GM21619 (cell line): ENCODE data around the gene CD3E.

Experiments
- ATAC-seq: cut with Tn5 transposase; IDR thresholded peaks from one replicate; pipeline ENCODE4 v1.9.1; 2021; ENCODE audit not compliant: unreplicated experiment

The CD3E gene

GRCh38 chr11:118321386-118322082 is 17.0 kb downstream of the CD3E start:
- no peak for ATAC-seq

GRCh38 chr11:118322721-118323120 is 18.2 kb downstream of the CD3E start:
- ATAC-seq, result no peak

DNA sequence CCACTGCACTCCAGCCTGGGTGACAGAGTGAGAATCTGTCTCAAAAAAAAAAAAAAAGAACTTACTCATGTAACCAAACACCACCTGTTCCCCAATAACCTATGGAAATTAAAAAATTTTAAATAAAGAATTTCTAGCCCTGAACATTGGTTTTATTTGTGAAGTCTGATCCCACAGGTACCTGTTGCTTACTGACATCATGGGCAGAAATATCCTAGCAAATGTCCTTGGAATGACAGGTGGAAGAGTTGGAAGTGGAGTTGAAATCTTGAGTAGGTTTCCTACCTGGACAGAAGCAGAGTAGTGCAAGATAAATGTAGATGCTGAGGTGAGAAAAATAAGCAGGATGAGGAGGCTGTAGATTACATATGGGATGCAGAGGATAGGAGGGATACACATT is 20.8 kb downstream of the CD3E start:
- no peak for ATAC-seq

DNA sequence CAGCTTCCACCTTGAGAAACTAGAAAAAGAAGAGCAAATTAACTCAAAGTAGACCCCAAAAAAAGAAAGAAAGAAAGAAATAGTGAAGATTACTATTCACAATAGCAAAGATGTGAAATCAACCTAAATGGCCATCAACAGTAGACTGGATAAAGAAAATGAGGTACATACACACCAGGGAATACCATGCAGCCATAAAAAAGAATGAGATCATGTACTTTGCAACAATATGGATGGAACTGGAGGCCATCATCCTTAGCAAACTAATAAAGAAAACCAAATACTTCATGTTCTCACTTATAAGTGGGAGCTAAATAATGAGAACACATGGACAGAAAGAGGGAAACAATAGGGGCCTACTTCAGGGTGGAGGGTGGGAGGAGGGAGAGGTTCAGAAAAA is 24.2 kb downstream of the CD3E start:
- no peak for ATAC-seq

DNA sequence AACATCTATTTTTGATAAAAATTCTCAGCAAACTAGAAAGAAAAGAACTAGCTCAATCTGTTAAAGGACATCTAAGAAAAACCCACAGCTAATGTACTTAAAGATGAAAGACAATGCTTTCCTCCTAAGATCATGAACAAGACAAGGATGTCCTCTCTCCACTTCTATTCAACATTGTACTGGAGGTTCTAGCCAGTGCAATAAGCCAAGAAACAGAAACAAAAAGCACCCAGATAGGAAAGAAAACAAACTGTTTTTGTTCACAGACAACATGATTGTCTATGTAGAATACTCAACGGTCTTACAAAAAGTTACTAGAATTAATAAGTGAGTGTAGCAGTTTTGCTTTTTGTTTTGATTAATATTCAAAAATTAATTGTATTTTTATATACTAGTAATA is 30.2 kb downstream of the CD3E start:
- no peak for ATAC-seq

DNA sequence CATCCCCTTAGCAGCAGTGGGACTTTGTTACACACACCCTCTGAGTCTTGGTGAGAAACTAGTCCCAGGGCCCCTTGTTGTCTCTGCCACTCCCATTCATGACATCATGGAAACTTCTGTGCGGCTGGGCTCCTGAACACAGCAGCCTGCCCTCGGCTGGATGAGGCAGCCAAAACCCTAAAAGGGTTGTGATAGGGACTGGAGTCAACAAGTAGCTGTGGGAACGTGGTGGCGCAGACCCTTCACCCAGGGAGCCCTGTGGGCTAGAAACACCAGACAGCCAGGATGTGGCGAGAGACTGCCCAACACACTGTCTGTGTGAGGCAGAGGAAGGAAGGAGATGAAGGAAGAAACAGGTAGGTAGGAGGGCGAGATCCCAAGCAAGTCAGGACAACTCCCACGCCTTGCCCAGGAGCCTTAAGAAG is 34.1 kb downstream of the CD3E start:
- ATAC-seq, result no peak

- no peak for ATAC-seq
These were observed 34.9 kb downstream of the CD3E start for GRCh38 chr11:118339281-118339961.

GRCh38 chr11:118340449-118340848 is 35.9 kb downstream of the CD3E start:
- ATAC-seq, result no peak

DNA sequence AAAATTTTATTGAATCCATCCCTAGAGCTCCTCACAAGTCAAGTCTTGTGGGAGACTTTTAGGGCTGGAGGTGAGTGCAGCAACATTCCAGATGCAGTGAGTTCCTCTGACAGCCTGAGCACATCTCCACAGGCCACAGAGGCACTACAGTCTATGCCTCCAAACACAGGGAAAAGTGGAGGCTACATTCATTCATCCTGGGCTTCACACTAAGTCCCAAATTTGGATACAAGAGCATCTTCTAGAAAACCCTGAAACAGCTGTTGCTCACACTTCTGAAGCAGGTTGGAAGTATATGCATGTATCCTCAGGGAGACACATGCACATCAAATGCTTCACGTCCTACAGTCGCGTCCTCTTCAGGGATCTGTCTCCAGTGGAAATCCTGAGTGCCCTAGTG is 36.7 kb downstream of the CD3E start:
- ATAC-seq, result no peak

GRCh38 chr11:118341815-118342489 is 37.4 kb downstream of the CD3E start:
- ATAC-seq, result no peak

GRCh38 chr11:118342503-118343161 is 38.1 kb downstream of the CD3E start, which contains the start of gene CD3D:
Gene CD3D (minus strand): TSS chr11:118342705. CDS start chr11:118342607, 98 bp downstream.
- ATAC-seq, result no peak

- no peak for ATAC-seq
These were observed 38.7 kb downstream of the CD3E start for GRCh38 chr11:118343248-118343647.

GRCh38 chr11:118343981-118344515 is 39.5 kb downstream of the CD3E start, which contains the start of gene CD3G:
Gene CD3G (plus strand): TSS chr11:118344344. CDS start chr11:118344424, 80 bp downstream.
- ATAC-seq, result no peak

GRCh38 chr11:118349475-118349874 is 44.9 kb downstream of the CD3E start:
- ATAC-seq, result no peak

DNA sequence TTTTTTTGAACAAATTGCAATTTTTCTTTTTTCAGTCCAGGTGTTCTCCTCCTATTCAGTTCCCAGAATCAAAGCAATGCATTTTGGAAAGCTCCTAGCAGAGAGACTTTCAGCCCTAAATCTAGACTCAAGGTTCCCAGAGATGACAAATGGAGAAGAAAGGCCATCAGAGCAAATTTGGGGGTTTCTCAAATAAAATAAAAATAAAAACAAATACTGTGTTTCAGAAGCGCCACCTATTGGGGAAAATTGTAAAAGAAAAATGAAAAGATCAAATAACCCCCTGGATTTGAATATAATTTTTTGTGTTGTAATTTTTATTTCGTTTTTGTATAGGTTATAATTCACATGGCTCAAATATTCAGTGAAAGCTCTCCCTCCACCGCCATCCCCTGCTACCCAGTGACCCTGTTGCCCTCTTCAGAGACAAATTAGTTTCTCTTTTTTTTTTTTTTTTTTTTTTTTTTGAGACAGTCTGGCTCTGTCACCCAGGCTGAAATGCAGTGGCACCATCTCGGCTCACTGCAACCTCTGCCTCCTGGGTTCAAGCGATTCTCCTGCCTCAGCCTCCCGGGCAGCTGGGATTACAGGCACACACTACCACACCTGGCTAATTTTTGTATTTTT is 48.7 kb downstream of the CD3E start:
- no peak for ATAC-seq

GRCh38 chr11:118358071-118358470 is 53.5 kb downstream of the CD3E start:
- ATAC-seq, result no peak

DNA sequence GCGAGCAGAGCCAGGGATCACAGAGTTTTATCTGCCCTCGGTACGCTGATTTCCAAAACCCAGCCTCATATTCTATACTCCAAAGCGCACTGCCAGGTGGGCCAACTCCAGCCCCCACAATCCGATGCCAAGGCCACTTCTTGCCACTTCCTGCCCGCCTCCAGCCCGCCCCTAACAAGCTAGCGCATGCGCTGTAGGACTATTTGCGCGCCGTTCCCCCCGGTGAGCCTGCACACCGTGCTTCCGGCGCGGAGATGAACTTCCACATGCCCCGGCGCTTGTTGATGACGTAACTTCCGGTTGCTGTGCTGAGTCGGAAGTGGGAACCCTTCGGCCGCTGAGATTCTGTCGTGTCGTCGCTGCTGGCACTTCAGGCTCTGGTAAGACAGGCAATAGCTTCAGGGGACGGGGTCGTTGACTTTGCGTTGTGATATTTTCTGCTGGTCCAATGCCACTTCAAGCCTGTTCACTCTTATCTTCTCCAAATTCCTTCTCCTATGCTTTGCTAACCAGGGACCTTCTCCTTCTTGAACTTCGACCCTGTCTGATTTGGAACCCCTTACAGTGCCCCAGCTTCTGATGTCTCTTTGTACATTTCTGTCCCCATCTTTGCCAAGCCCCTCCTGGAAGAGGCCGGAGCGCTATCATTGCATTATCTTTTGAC is 54.9 kb downstream of the CD3E start, which contains the start of gene UBE4A:
Gene UBE4A (plus strand): TSS at position 306 of the 664 bp plus-strand sequence. CDS start 5,481 bp downstream, outside the sequence.
- ATAC-seq, result peak; percentile 92

GRCh38 chr11:118364956-118365615 is 60.6 kb downstream of the CD3E start:
- no peak for ATAC-seq
